ENCODE data around the gene RPE65. TPM values are rescaled to one million over a fixed set of nuclear protein-coding genes. Genes with fewer than 3 reads are reported as not detected.

RPE65 gene
- not detected in 2 replicates for total RNA-seq

GRCh38 chr1:68449901-68450300 lies at the start of gene RPE65:
Gene RPE65, minus strand, starts transcription at chr1:68449954. Its CDS starts 49 bp downstream, at chr1:68449905.

DNA sequence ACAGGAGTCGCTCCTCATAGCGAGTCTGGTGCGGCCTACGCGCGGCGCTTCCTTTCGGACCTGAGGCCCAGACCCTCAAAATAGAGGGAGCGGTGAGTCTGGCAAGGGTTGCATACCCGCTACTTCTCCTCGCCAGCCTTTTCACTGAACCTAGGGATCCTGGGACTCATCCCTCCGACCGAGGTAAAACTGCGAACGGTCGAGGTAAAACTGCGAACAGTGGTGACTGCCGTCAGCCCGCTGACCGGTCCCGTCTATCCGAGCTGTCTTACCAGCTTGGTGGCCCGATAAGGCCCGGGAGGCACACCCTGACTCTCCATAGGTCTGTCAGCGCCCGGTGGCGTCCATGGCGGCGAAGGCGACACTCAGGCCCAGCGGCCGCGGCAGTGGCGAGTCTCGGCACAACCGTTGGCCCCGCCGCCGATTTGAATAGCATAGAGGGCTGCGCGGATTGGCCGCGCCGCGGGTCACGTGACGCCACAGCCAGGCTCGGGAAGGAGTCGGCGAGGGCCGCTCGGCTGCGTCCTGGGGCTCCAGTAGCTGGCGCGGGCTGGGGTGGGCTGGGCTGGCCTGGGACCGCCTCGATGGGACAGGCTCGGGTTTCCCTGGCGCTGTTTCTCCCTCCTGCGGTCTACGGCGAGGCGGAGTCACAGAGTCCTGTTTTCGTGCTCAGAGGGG lies 47.1 kb upstream of the RPE65 start, which contains the start of gene DEPDC1:
Gene DEPDC1 (minus strand): TSS at position 403 of the 678 bp plus-strand sequence. CDS start 83 bp downstream, at position 320.

Small RNA genes lying within 50 kb of the gene (small RNA-seq; reads per million reads assigned to genes)
- not detected for gene AL139413.1

Other genes with a start within 250 kb of the RPE65 start
- gene WLS, start 217.4 kb downstream of the RPE65 start, total RNA-seq = 102 and 111 TPM in 2 replicates
- 22.8 and 44.8 TPM in 2 replicates for gene DEPDC1, start 47.1 kb upstream of the RPE65 start, total RNA-seq